Neuronal stem cell (in vitro differentiated cells): Measurements from ENCODE around the gene SYS1.

Experiments used
- DNase-seq: peaks from one replicate; pipeline ENCODE4 v3.0.0-alpha.2; 2013; ENCODE audit warnings: low spot score
- H2AFZ ChIP-seq: one replicate; pipeline ENCODE4 v1.6.1; 2013; ENCODE audit warnings: mild to moderate bottlenecking, low read length, inconsistent platforms
- H2AK5ac ChIP-seq: 2 replicates; pipeline ENCODE4 v1.6.1; 2013; ENCODE audit warnings: low read depth, mild to moderate bottlenecking, inconsistent platforms, low read length, moderate library complexity, mixed read lengths
- H2BK120ac ChIP-seq: 2 replicates; pipeline ENCODE4 v1.6.1; 2013; ENCODE audit warnings: low read depth, mild to moderate bottlenecking, inconsistent platforms, low read length, moderate library complexity, mixed read lengths
- H2BK12ac ChIP-seq: one replicate; pipeline ENCODE4 v1.6.1; 2013; ENCODE audit warnings: low read length, inconsistent platforms
- H2BK15ac ChIP-seq: 2 replicates; pipeline ENCODE4 v1.6.1; 2013; ENCODE audit warnings: mild to moderate bottlenecking, low read length, inconsistent platforms, mixed read lengths
- H2BK5ac ChIP-seq: one replicate; pipeline ENCODE4 v1.6.1; 2013; ENCODE audit warnings: inconsistent platforms, mild to moderate bottlenecking, low read length, moderate library complexity
- H3K14ac ChIP-seq: one replicate; pipeline ENCODE4 v1.6.1; 2013; ENCODE audit warnings: low read length, inconsistent platforms
- H3K18ac ChIP-seq: 2 replicates; pipeline ENCODE4 v1.6.1; 2013; ENCODE audit warnings: low read length, inconsistent platforms
- H3K23ac ChIP-seq: 2 replicates; pipeline ENCODE4 v1.6.1; 2013; ENCODE audit warnings: low read depth, mild to moderate bottlenecking, mixed read lengths, low read length, inconsistent platforms; ENCODE audit not compliant: poor library complexity
- H3K27ac ChIP-seq: replicated peaks from 3 replicates; pipeline ENCODE4 v1.5.1; 2013; ENCODE audit warnings: low read length, inconsistent platforms
- H3K27me3 ChIP-seq, 3 experiments: 2 replicates each; pipeline ENCODE4 v1.6.1; 2013; ENCODE audit warnings: low read length in 3 of 3, mild to moderate bottlenecking in 2 of 3, inconsistent platforms in 1 of 3, low read depth in 1 of 3, mixed read lengths in 1 of 3, moderate library complexity in 1 of 3; ENCODE audit not compliant: control insufficient read depth in 3 of 3, insufficient read depth in 3 of 3
- H3K36me3 ChIP-seq, 2 donors: replicated peaks in 1 of 2; 2 replicates each; pipeline ENCODE4 v1.6.1; 2013; ENCODE audit warnings: low read length in 2 of 2; ENCODE audit not compliant: control insufficient read depth in 2 of 2, insufficient read depth in 2 of 2
- H3K4ac ChIP-seq: 2 replicates; pipeline ENCODE4 v1.6.1; 2013; ENCODE audit warnings: inconsistent platforms, mild to moderate bottlenecking, low read length, moderate library complexity
- H3K4me1 ChIP-seq, 2 donors: 1 replicate in 1 of 2; 2 replicates in 1 of 2; pipeline ENCODE4 v1.6.1; 2013; ENCODE audit warnings: low read length in 2 of 2, low read depth in 1 of 2; ENCODE audit not compliant: control insufficient read depth in 2 of 2, insufficient read depth in 1 of 2
- H3K4me2 ChIP-seq: one replicate; pipeline ENCODE4 v1.6.1; 2013; ENCODE audit warnings: mild to moderate bottlenecking, low read length, inconsistent platforms; ENCODE audit not compliant: insufficient read depth, poor library complexity, severe bottlenecking
- H3K4me3 ChIP-seq, 2 donors: 2 replicates each; pipeline ENCODE4 v1.5.1; 2013; ENCODE audit warnings: low read length in 2 of 2, mild to moderate bottlenecking in 2 of 2, inconsistent platforms in 1 of 2, moderate library complexity in 1 of 2
- H3K79me1 ChIP-seq: one replicate; pipeline ENCODE4 v1.6.1; 2013; ENCODE audit warnings: low read depth, mild to moderate bottlenecking, inconsistent platforms, low read length, moderate library complexity
- H3K9ac ChIP-seq: one replicate; pipeline ENCODE4 v1.6.1; 2013; ENCODE audit warnings: mild to moderate bottlenecking, low read depth, low read length, inconsistent platforms; ENCODE audit not compliant: poor library complexity
- H3K9me3 ChIP-seq, 2 donors: replicated peaks in 1 of 2; 2 replicates each; pipeline versions ENCODE3 to v1.6.1; 2013; ENCODE audit warnings: low read length in 2 of 2, mild to moderate bottlenecking in 2 of 2, inconsistent platforms in 1 of 2, low read depth in 1 of 2, mixed read lengths in 1 of 2, moderate library complexity in 1 of 2; ENCODE audit not compliant: control insufficient read depth in 2 of 2, insufficient read depth in 1 of 2
- H4K8ac ChIP-seq: one replicate; pipeline ENCODE4 v1.6.1; 2013; ENCODE audit warnings: low read depth, mild to moderate bottlenecking, inconsistent platforms, low read length, moderate library complexity
- H4K91ac ChIP-seq: one replicate; pipeline ENCODE4 v1.6.1; 2013; ENCODE audit warnings: low read length, low read depth, mild to moderate bottlenecking, inconsistent platforms; ENCODE audit not compliant: poor library complexity
- WGBS, 2 donors: extraction: QIAGEN DNeasy Blood & Tissue Kit; methylation state at CpG; one replicate each; pipeline ENCODE4 v1.1.7; 2013; ENCODE audit warnings: missing lambda C conversion rate in 2 of 2, mixed read lengths in 1 of 2; ENCODE audit not compliant: insufficient read length in 2 of 2, insufficient replicate concordance in 1 of 2; ENCODE audit errors: extremely low coverage in 2 of 2; 5-methylcytosine and 5-hydroxymethylcytosine counted together

Gene SYS1

DNA sequence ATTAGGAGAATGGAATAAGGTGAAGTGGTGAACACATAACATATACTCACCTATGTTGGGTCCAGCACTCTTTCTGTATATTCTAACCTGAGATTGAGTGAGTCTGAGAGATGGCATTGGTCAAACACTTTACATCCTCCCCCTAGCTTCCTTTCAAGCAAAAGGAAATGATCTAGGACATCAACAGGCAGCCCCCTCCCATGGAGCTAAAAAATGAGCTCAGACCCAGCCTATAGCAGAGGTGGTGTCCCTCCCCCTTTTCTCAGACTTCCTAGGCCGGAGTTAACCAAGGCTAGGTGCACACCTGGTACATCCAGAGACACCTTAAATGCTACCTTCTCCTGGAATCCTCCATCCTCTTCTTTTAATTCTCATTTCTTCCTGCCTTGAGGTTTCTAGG lies 9.2 kb upstream of the SYS1 start:
- no peak overlapping the region for H3K23ac ChIP-seq
- H3K18ac ChIP-seq, result no peak overlapping the region
- H3K27ac ChIP-seq, result no peak overlapping the region
- H2BK12ac ChIP-seq, result no peak overlapping the region
- no peak overlapping the region for H3K4me3 ChIP-seq
- no peaks in the 10 kb centered on the region for H3K79me1 ChIP-seq
- no CpG with 5 or more reads among the region's 1 CpG for WGBS, 2 donors
- H2BK5ac ChIP-seq, result no peak overlapping the region
- no peaks in the 10 kb centered on the region for H3K4me1 ChIP-seq
- H3K27me3 ChIP-seq, result peaks cover 0 to 8% (median 0%) of the 10 kb centered on the region in 3 experiments
- H3K4me2 ChIP-seq, result no peak overlapping the region
- no peak overlapping the region for H2BK15ac ChIP-seq
- H2BK120ac ChIP-seq, result no peak overlapping the region
- no peaks in the 10 kb centered on the region for H3K9me3 ChIP-seq
- no peak overlapping the region for H2AFZ ChIP-seq
- H4K91ac ChIP-seq, result no peak overlapping the region
- no peak overlapping the region for H3K4ac ChIP-seq
- no peak overlapping the region for H3K14ac ChIP-seq
- no peak overlapping the region for H3K9ac ChIP-seq
- no peak overlapping the region for H4K8ac ChIP-seq
- DNase-seq, result no peak
- no peak overlapping the region for H2AK5ac ChIP-seq
- H3K36me3 ChIP-seq, result no peaks in the 10 kb centered on the region

DNA sequence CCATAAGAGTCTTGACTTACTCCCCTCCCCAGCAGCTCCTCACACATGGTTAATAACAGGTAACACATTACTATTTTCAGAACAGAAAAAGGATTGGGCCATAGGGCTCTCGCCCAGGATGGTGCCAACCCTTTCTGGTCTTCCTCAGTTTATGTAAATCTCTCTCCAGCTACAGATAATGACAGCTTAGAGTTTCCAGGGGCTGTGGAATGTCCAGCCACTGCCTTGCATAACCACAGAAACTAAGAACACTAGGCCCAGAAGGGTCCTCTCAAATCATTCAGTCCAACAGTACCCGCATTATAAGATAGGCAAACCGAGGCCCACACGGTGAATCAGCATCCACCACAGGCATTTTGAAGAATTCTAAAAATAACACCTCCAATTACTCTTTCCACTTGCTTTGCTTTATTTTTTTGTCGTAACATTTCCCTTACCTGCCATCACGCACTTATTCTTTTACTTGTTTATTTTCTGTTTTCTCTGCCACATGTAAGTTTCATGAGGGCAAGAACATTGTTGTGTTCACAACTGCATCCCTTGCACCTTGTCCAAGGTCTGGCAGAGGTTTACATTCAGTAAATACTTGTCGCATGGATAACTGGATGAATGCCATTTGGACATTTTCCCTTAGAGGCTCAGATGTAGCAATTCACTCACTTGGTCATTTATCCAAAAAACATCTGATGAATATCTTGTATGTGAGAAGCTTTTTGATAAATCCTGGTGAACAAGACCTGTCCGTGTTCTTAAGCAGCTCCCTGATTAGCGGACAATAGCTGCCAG lies 8.3 kb upstream of the SYS1 start:
- no peaks in the 10 kb centered on the region for H3K36me3 ChIP-seq
- no peak overlapping the region for H2BK12ac ChIP-seq
- H3K27me3 ChIP-seq, result peaks cover 0 to 8% (median 0%) of the 10 kb centered on the region in 3 experiments
- no peak overlapping the region for H3K18ac ChIP-seq
- no peak overlapping the region for H3K23ac ChIP-seq
- no peak overlapping the region for H3K4me3 ChIP-seq
- H3K4me1 ChIP-seq, result no peaks in the 10 kb centered on the region
- no peak overlapping the region for H2BK120ac ChIP-seq
- no peak overlapping the region for H3K9ac ChIP-seq
- H3K27ac ChIP-seq, result no peak overlapping the region
- no peak overlapping the region for H3K4ac ChIP-seq
- no peaks in the 10 kb centered on the region for H3K79me1 ChIP-seq
- H3K9me3 ChIP-seq, result no peaks in the 10 kb centered on the region
- no peak overlapping the region for H2BK15ac ChIP-seq
- H4K91ac ChIP-seq, result no peak overlapping the region
- WGBS, 2 donors, result 100% methylated on average over 2 of the region's 9 CpGs; no CpG with 5 or more reads in 1 of the 2 donors
- H3K14ac ChIP-seq, result no peak overlapping the region
- H3K4me2 ChIP-seq, result no peak overlapping the region
- DNase-seq, result no peak
- no peak overlapping the region for H2AFZ ChIP-seq
- no peak overlapping the region for H2BK5ac ChIP-seq
- no peak overlapping the region for H4K8ac ChIP-seq
- H2AK5ac ChIP-seq, result no peak overlapping the region

DNA sequence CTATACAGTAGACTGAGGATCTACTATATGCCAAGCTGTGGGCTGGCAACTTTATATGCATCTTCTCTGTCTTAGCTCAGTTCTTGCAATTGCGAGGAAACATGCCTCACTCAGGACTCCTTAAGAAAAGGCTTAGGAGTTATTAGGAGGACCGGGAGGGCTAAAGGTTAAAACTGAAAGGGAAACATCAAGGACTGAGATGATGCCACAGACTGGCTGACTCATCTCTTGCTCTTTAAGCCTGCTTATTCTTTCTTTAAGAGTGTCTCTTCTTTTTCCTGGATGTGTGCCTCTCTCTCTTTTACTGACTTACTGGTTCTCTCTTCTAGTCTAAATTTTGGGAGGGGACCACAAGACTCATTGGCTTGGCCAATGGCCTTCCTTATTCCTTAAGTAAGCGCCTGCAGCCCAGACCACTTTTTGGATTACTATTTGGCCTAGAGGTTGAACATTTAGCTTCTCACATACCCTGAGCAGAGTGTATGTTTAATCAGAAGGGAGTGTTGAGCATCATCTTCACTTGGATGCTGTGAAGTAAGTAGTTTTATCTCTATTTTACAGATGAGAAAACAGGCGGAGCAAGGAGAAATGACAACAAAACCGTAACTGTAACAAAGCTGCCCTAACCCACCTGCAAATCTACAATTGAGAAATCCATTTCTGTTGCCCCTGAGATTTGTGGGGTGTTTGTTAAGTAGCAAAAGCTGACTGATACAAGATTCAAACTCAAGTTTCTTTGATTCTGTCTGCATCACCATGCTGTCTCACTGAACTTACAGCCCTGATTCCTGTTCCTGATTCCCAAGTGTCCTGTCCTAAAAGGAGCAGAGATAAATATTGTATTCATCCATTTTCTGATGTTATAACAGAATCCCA lies 7.5 kb upstream of the SYS1 start:
- H2AFZ ChIP-seq, result no peak overlapping the region
- H3K4me2 ChIP-seq, result no peak overlapping the region
- peaks cover 0 to 3% (median 0%) of the 10 kb centered on the region in 3 experiments for H3K27me3 ChIP-seq
- H3K14ac ChIP-seq, result no peak overlapping the region
- no peak overlapping the region for H2AK5ac ChIP-seq
- H3K23ac ChIP-seq, result no peak overlapping the region
- DNase-seq, result no peak
- H3K79me1 ChIP-seq, result no peaks in the 10 kb centered on the region
- H2BK120ac ChIP-seq, result no peak overlapping the region
- no peak overlapping the region for H2BK5ac ChIP-seq
- no peak overlapping the region for H2BK12ac ChIP-seq
- no peak overlapping the region for H3K27ac ChIP-seq
- H3K18ac ChIP-seq, result no peak overlapping the region
- H2BK15ac ChIP-seq, result no peak overlapping the region
- H3K36me3 ChIP-seq, result no peaks in the 10 kb centered on the region
- no peaks in the 10 kb centered on the region for H3K9me3 ChIP-seq
- H3K4me1 ChIP-seq, result peaks cover 0 to 3% of the 10 kb centered on the region in 2 donors
- H4K8ac ChIP-seq, result no peak overlapping the region
- no peak overlapping the region for H3K4ac ChIP-seq
- no peak overlapping the region for H3K4me3 ChIP-seq
- WGBS, 2 donors, result no CpG with 5 or more reads among the region's 5 CpGs
- H3K9ac ChIP-seq, result no peak overlapping the region
- no peak overlapping the region for H4K91ac ChIP-seq
